ENCODE measurements around the gene GUCA2A. TPM values are rescaled to one million over a fixed set of nuclear protein-coding genes. Genes with fewer than 3 reads are reported as not detected.

The GUCA2A gene
- total and polyA plus RNA-seq, 9 of the 15 experiments (the other 6 are each of a cell fraction or from before 2014, with no cell fraction given): not detected

- Histone ChIP-seq H3K79me2 (ENCODE audit: control insufficient read depth, insufficient read depth, low read length) (no peaks in the 10 kb centered on the region), H3K4me1 (replicated peaks in 1 of 2; ENCODE audit: control insufficient read depth in 2 of 2, insufficient read depth in 2 of 2, low read length in 2 of 2) (peaks cover 0 to 3% of the 10 kb centered on the region in 2 experiments; a peak in 3 of 5 replicates), H3K4me2 (ENCODE audit: insufficient read depth, low read length) (no peak overlapping the region), H2AFZ (ENCODE audit: low read depth, low read length) (no peak overlapping the region), H3K27ac (ENCODE audit: extremely low read depth, low read depth, low read length) (no peak overlapping the region), H3K9me1 (ENCODE audit: control insufficient read depth, insufficient read depth, low read length) (no peaks in the 10 kb centered on the region), H3K36me3 (ENCODE audit: control insufficient read depth, insufficient read depth, low read length) (peaks cover 49% of the 10 kb centered on the region; the same call in 2 of the 3 replicates), H3K9me3 (replicated peaks; ENCODE audit: control insufficient read depth, insufficient read depth, low read depth, low read length) (no peaks in the 10 kb centered on the region), H3K9ac (ENCODE audit: insufficient read depth in 1 of 2, low read depth in 2 of 2, low read length in 2 of 2) (no peak overlapping the region), H4K20me1 (replicated peaks; ENCODE audit: control insufficient read depth, insufficient read depth, low read length) (no peaks in the 10 kb centered on the region), H3K27me3 (ENCODE audit: control insufficient read depth in 2 of 2, insufficient read depth in 2 of 2, low read length in 2 of 2) (no peaks in the 10 kb centered on the region), H3K4me3 (no peak overlapping the region)
- intact Hi-C loops (cut with micrococcal nuclease) (loop anchor here (10.0 kb wide), 1 partner anchor 604 kb away; no protein-coding TSS in a partner anchor), in situ Hi-C loops (cut with MboI) (no loop called here)
- ChIA-PET POLR2A (interaction anchor here (1.2 kb wide), 1 partner anchor 10 kb away, joined by 3 read pairs; no protein-coding TSS in a partner anchor), CTCF (ENCODE audit: low intra/inter-chr PET ratio) (no interaction called here)
- TF ChIP-seq ZNF140 (CRISPR knock-in tag; IDR thresholded peaks at IDR 0.05) (no peak), MAX (CRISPR knock-in tag; IDR thresholded peaks at IDR 0.05) (no peak), FOXP4 (CRISPR knock-in tag; IDR thresholded peaks at IDR 0.05; ENCODE audit: borderline replicate concordance) (no peak), ATF4 (CRISPR knock-in tag; IDR thresholded peaks at IDR 0.05) (no peak), ZFPM2 (CRISPR knock-in tag; IDR thresholded peaks at IDR 0.05) (no peak), SMARCE1 (IDR thresholded peaks at IDR 0.05) (no peak), CBFB (CRISPR knock-in tag; IDR thresholded peaks at IDR 0.05) (no peak), MTA3 (IDR thresholded peaks at IDR 0.05; ENCODE audit: borderline replicate concordance) (no peak), ZFP91 (CRISPR knock-in tag; IDR thresholded peaks at IDR 0.05) (no peak), ZZZ3 (IDR thresholded peaks at IDR 0.05) (no peak), ZNF696 (CRISPR knock-in tag; conservative IDR thresholded peaks at IDR 0.05) (no peak), NCOA6 (IDR thresholded peaks at IDR 0.05) (no peak), ZNF766 (CRISPR knock-in tag; conservative IDR thresholded peaks at IDR 0.05) (no peak), IRF2 (CRISPR knock-in tag; IDR thresholded peaks at IDR 0.05) (no peak), ZNF740 (CRISPR knock-in tag; IDR thresholded peaks at IDR 0.05) (no peak), ZNF740 (tag; IDR thresholded peaks at IDR 0.05) (no peak)
- no peak for DNase-seq (ENCODE audit: extremely low read depth in 1 of 4, low spot score in 3 of 4)
- no TSS peak for BruUV-seq (replicated peaks)
- WGBS (ENCODE audit: insufficient coverage, low coverage, missing lambda C conversion rate): 61% methylated on average over 2 of the region's 2 CpGs
- no peak for FAIRE-seq
- no peak for ATAC-seq
These were observed 14.7 kb upstream of the GUCA2A start for GRCh38 chr1:42179275-42179674.

Measured in K562 (cell line).